ENCODE results near the gene GPR150.

DNA sequence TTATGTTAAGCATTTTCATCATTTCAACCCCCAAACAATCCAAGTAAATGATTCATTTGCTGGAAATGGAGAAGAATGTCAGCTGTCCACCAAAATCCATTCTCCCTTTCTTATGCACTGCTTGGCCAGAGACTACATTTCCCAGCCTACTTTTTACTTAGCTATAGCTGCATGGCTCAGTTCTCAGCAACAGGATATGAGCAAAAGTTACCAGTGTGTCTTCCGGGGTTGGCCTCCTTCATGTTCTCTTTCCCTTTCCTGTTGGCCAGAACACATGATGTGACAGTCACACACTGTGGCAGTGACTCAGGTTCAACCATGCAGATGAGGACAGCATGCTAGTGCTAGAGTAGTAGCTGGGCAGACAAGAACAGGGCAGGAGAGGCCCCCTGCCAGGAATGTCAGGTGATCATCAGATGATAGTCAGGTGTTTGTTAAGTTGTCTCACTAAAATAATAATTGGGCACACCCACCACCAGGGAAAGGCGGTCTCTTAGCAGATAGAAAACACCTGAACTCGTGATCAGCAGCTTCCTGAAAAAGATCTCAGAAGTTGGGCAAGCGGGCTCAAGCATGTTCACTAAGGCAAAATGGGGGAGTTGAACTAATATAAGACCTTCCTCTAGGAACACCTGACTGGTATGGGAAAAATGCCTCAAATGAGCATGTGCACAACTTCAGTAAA is 12.2 kb downstream of the GPR150 start:
- TF ChIP-seq, protein P1, sequence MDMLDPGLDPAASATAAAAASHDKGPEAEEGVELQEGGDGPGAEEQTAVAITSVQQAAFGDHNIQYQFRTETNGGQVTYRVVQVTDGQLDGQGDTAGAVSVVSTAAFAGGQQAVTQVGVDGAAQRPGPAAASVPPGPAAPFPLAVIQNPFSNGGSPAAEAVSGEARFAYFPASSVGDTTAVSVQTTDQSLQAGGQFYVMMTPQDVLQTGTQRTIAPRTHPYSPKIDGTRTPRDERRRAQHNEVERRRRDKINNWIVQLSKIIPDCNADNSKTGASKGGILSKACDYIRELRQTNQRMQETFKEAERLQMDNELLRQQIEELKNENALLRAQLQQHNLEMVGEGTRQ (IDR thresholded peaks at IDR 0.05; ENCODE audit: borderline replicate concordance, low read depth, low read length), result no peak
- TF ChIP-seq, protein P2, sequence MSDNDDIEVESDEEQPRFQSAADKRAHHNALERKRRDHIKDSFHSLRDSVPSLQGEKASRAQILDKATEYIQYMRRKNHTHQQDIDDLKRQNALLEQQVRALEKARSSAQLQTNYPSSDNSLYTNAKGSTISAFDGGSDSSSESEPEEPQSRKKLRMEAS (IDR thresholded peaks at IDR 0.05; ENCODE audit: low read depth), result no peak
- TF ChIP-seq YY1 (IDR thresholded peaks at IDR 0.05; ENCODE audit: low read depth), result no peak
- no peak for TF ChIP-seq SMC3 (IDR thresholded peaks at IDR 0.05; ENCODE audit: low read depth, low read length)
- TF ChIP-seq, protein P3, sequence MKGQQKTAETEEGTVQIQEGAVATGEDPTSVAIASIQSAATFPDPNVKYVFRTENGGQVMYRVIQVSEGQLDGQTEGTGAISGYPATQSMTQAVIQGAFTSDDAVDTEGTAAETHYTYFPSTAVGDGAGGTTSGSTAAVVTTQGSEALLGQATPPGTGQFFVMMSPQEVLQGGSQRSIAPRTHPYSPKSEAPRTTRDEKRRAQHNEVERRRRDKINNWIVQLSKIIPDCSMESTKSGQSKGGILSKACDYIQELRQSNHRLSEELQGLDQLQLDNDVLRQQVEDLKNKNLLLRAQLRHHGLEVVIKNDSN (IDR thresholded peaks at IDR 0.05; ENCODE audit: borderline replicate concordance, low read depth), result no peak
- TF ChIP-seq ELF1 (IDR thresholded peaks at IDR 0.05), result no peak
